Lower lobe of right lung (tissue), 2 donors: ENCODE measurements around the gene SDC3. TPM values are rescaled to one million over a fixed set of nuclear protein-coding genes. Genes with fewer than 3 reads are reported as not detected.

ENCODE experiments used
- ATAC-seq, 2 donors: fragments of 200-7000 bp; cut with Tn5 transposase; one replicate each; pipeline ENCODE4 v1.9.1; 2020 to 2022; ENCODE audit warnings: mild to moderate bottlenecking in 2 of 2, moderate library complexity in 2 of 2
- DNase-seq: peaks from one replicate; pipeline ENCODE4 v3.0.0-alpha.2; 2020
- H3K27ac ChIP-seq: fragments of 200-600 bp; one replicate; pipeline ENCODE4 v1.8.0; 2022
- H3K27me3 ChIP-seq: fragments of 200-600 bp; one replicate; pipeline ENCODE4 v1.8.0; 2022; ENCODE audit warnings: low read depth
- H3K36me3 ChIP-seq: fragments of 200-600 bp; one replicate; pipeline ENCODE4 v1.8.0; 2022; ENCODE audit warnings: mild to moderate bottlenecking
- H3K4me1 ChIP-seq: fragments of 200-600 bp; one replicate; pipeline ENCODE4 v1.8.0; 2022
- H3K4me3 ChIP-seq: fragments of 200-600 bp; one replicate; pipeline ENCODE4 v1.8.0; 2022; ENCODE audit warnings: mild to moderate bottlenecking
- H3K9me3 ChIP-seq: fragments of 200-600 bp; one replicate; pipeline ENCODE4 v1.8.0; 2022
- CTCF ChIP-seq: fragments of 200-600 bp; IDR thresholded peaks from one replicate; pipeline ENCODE4 v1.8.0; 2022; ENCODE audit warnings: antibody characterized with exemption, mild to moderate bottlenecking
- intact Hi-C: fragments of 100-400 bp; cut with DNase I; formaldehyde crosslinking; loops from one replicate; pipeline ENCODE4 v1.11.0; 2022
- total RNA-seq: library from RNA; stranded (reverse); fragmentation: NEBNext Ultra II Directional; extraction: Animal tissue kit (Norgen Biotek cat#: 25700); gene quantifications from one replicate; pipeline ENCODE4 v1.2.1, GENCODE V29; 2021
- donor health status: DM: no; HTN: yes; CAD: no; lungs with severe emphysema.

Gene SDC3
- total RNA-seq, 1 donor from 2014 or later, result 43.5 TPM

GRCh38 chr1:30844631-30845030 is 63.9 kb downstream of the SDC3 start:
- H3K4me1 ChIP-seq, result peaks cover 31% of the 10 kb centered on the region
- H3K9me3 ChIP-seq, result no peaks in the 10 kb centered on the region
- intact Hi-C loops, result no loop called here
- H3K27me3 ChIP-seq, result no peaks in the 10 kb centered on the region
- H3K4me3 ChIP-seq, result no peak overlapping the region
- DNase-seq (no peak), ATAC-seq (no peak)
- H3K27ac ChIP-seq, result no peak overlapping the region
- TF ChIP-seq CTCF, result no peak
- no peaks in the 10 kb centered on the region for H3K36me3 ChIP-seq

DNA sequence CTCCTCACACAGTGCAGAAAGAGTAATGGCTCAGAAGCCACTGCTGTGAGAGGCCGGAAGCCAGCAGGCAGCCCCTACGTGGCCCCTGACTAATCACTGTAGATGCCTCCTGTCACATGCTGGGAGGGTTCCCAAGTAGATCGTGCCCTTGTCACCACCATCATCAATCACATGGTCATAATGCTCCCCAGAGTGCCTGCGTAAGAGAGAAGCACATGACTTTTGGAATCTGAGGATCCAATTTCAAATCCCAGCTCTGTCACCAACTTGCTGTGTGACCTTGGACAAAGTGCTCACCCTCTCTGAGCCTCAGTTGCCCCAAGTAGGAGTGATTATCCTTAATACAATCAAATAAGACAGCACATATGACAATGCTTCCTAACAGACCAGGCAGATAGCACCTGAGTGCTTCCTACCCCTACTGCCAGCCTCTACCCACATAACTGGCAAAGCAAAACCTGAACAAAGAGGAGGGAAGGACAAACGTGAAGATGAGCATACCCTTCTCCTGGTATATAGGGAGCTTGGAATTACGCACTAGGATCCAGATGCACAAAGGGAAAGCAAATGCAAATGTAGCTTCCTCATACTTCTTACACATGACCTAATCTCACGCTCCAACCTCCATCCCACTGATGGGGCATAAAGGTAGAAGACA is 65.7 kb downstream of the SDC3 start:
- Histone ChIP-seq H3K9me3 (no peaks in the 10 kb centered on the region), H3K4me3 (no peak overlapping the region), H3K36me3 (no peaks in the 10 kb centered on the region), H3K27me3 (no peaks in the 10 kb centered on the region), H3K27ac (no peak overlapping the region), H3K4me1 (peaks cover 27% of the 10 kb centered on the region)
- intact Hi-C loops, result no loop called here
- TF ChIP-seq CTCF, result no peak
- DNase-seq (no peak), ATAC-seq (no peak)

DNA sequence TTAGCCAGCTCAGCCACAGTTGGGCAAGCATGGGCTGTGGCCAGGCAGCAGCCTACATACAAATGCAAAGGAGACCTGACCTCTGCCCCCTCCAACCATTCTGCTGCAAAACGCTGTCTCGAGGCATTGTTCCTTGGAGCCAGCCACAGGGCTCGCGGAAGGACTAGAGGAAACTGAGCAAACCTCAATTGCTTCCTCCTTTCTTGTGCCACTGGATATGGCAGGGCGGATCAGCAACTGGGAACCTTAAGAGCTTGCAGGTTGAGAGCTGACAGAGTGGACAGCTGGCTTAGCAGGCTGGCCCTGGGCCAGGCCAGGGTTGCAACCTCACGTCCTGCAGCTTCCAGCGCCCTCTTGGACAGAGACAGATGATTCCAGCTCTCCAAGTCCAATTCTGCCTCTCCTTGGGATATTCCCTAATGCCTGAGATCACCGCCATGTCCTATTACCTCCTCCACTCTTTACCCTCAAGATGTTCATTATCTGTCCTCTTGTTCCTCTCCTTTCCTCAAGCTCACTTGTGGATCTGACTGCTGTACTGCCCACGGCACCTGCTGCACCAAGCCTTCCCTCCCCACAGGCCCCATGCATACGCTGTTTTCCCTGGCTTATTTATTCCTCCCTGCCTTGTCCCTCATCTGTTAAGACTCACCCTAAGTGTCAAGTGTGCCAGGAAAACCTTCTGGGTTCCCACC is 67.5 kb downstream of the SDC3 start:
- no peaks in the 10 kb centered on the region for H3K9me3 ChIP-seq
- no peaks in the 10 kb centered on the region for H3K36me3 ChIP-seq
- H3K27me3 ChIP-seq, result no peaks in the 10 kb centered on the region
- no peak overlapping the region for H3K27ac ChIP-seq
- intact Hi-C loops, result no loop called here
- H3K4me1 ChIP-seq, result peaks cover 13% of the 10 kb centered on the region
- peak; percentile 70 for DNase-seq
- no peak for TF ChIP-seq CTCF
- peak; percentile 69 to 85 for ATAC-seq
- no peak overlapping the region for H3K4me3 ChIP-seq

DNA sequence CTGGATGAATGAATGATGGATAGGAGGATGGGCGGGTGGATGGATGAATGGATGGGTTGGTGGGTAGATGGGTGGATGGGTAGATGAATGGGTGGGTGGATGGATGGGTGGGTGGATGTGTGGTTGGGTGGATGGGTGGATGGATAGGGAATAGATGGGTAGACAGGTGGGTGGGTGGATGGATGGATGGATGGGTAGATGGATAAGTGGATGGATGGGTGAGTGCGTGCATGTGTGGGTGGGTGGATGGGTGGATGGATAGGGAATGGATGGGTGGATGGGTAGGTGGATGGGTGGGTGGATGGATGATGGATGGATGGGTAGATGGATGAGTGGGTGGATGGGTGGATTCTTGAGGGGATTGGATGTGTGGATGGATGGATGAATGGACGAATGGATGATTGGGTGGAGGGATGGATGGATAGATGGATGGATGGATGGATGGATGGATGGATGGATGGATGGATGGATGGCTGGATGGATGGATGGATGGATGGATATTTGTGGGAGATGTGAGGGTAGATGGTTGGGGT is 68.7 kb downstream of the SDC3 start:
- no peak overlapping the region for H3K27ac ChIP-seq
- DNase-seq (no peak), ATAC-seq (no peak)
- intact Hi-C loops, result no loop called here
- H3K9me3 ChIP-seq, result no peaks in the 10 kb centered on the region
- TF ChIP-seq CTCF, result no peak
- no peak overlapping the region for H3K4me3 ChIP-seq
- H3K27me3 ChIP-seq, result no peaks in the 10 kb centered on the region
- H3K4me1 ChIP-seq, result peaks cover 13% of the 10 kb centered on the region
- no peaks in the 10 kb centered on the region for H3K36me3 ChIP-seq

GRCh38 chr1:30838996-30839395 is 69.6 kb downstream of the SDC3 start:
- Histone ChIP-seq H3K36me3 (no peaks in the 10 kb centered on the region), H3K27ac (no peak overlapping the region), H3K9me3 (no peaks in the 10 kb centered on the region), H3K4me3 (no peak overlapping the region), H3K27me3 (no peaks in the 10 kb centered on the region), H3K4me1 (peaks cover 13% of the 10 kb centered on the region)
- intact Hi-C loops, result no loop called here
- no peak for TF ChIP-seq CTCF
- no peak for DNase-seq
- ATAC-seq, result no peak
